Spleen (tissue), 11 donors: ENCODE data around the gene SLC13A5. TPM values are rescaled to one million over a fixed set of nuclear protein-coding genes. Genes with fewer than 3 reads are reported as not detected.

Source experiments
- DNase-seq: peaks from one replicate; pipeline ENCODE4 v3.0.0-alpha.2; 2020
- H3K27ac ChIP-seq, 8 donors: fragments of 200-600 bp; sonication (generic) in 7 of 8; 1 replicate in 4 of 8; 2 replicates in 4 of 8; pipeline versions ENCODE4 v1.5.0 to v1.8.0; 2016 to 2021; ENCODE audit warnings: inconsistent platforms in 4 of 8, mild to moderate bottlenecking in 4 of 8, moderate library complexity in 1 of 8
- H3K27me3 ChIP-seq, 7 donors: fragments of 200-600 bp; sonication (generic) in 6 of 7; replicated peaks in 1 of 7; 1 replicate in 4 of 7; 2 replicates in 3 of 7; pipeline versions ENCODE4 v1.5.0 to v1.8.0; 2016 to 2021; ENCODE audit warnings: inconsistent platforms in 3 of 7, mild to moderate bottlenecking in 1 of 7
- H3K36me3 ChIP-seq, 6 donors: fragments of 200-600 bp; sonication (generic) in 5 of 6; 1 replicate in 4 of 6; 2 replicates in 2 of 6; pipeline versions ENCODE4 v1.5.0 to v1.8.0; 2016 to 2021; ENCODE audit warnings: inconsistent platforms in 2 of 6
- H3K4me1 ChIP-seq, 6 donors: fragments of 200-600 bp; sonication (generic) in 5 of 6; 1 replicate in 3 of 6; 2 replicates in 3 of 6; pipeline versions ENCODE4 v1.5.0 to v1.8.0; 2016 to 2021; ENCODE audit warnings: inconsistent platforms in 3 of 6
- H3K4me3 ChIP-seq, 8 donors: fragments of 200-600 bp; sonication (generic) in 7 of 8; 1 replicate in 4 of 8; 2 replicates in 4 of 8; pipeline versions ENCODE4 v1.5.0 to v1.8.0; 2016 to 2021; ENCODE audit warnings: inconsistent platforms in 4 of 8, mild to moderate bottlenecking in 4 of 8, moderate library complexity in 2 of 8
- H3K9me3 ChIP-seq, 8 donors: fragments of 200-600 bp; sonication (generic) in 7 of 8; 1 replicate in 4 of 8; 2 replicates in 4 of 8; pipeline versions ENCODE4 v1.5.0 to v1.8.0; 2016 to 2021; ENCODE audit warnings: inconsistent platforms in 4 of 8
- POLR2A ChIP-seq, 3 donors: fragments of 450-650 bp; IDR thresholded peaks; one replicate each; pipeline ENCODE4 v1.5.1; 2017; ENCODE audit warnings: antibody characterized with exemption in 3 of 3, mild to moderate bottlenecking in 1 of 3
- POLR2AphosphoS5 ChIP-seq, 3 donors: sonication (generic); formaldehyde crosslinking; IDR thresholded peaks; one replicate each; pipeline ENCODE4 v1.5.1; 2017; ENCODE audit warnings: antibody characterized with exemption in 3 of 3
- WGBS, 5 donors: extraction: QIAGEN DNeasy Blood & Tissue Kit in 3 of 5; methylation state at CpG; one replicate each; pipeline versions ENCODE4 v1.1.5 to v1.1.7; 2013 to 2018; 5-methylcytosine and 5-hydroxymethylcytosine counted together
- intact Hi-C: fragments of 100-400 bp; cut with DNase I; formaldehyde crosslinking; loops from one replicate; pipeline ENCODE4 v1.15.0; 2023; ENCODE audit warnings: low total_unique reads
- polyA plus RNA-seq, 3 donors: library from polyadenylated mRNA; stranded (reverse); fragments of 200-250 nt; gene quantifications; one replicate each; pipeline ENCODE4 v1.2.1, GENCODE V29; 2013
- total RNA-seq, 7 donors: library from RNA; depleted of rRNA in 3 of 7; stranded (reverse); fragments of >200 nt in 3 of 7; fragmentation: NEBNext Ultra II Directional in 4 of 7; extraction: Animal tissue kit (Norgen Biotek cat#: 25700) in 4 of 7; gene quantifications; one replicate each; pipeline versions ENCODE4 v1.1.0 to v1.2.1, GENCODE V29; 2016 to 2021
- TF ChIP-seq, protein P1 (sequence below), 11 experiments: fragments of 200-600 bp in 7 of 11; fragments of 450-650 bp in 4 of 11; sonication (generic) in 4 of 11; IDR thresholded peaks in 8 of 11; conservative IDR thresholded peaks in 3 of 11; 1 replicate in 7 of 11; 2 replicates in 4 of 11; pipeline versions ENCODE4 v1.4.0 to v1.8.0; 2016 to 2021; ENCODE audit warnings: antibody characterized with exemption in 11 of 11, inconsistent platforms in 4 of 11, mild to moderate bottlenecking in 1 of 11
- donor health status: healthy with polysubstance abuse.
- donor health status: DM: no; HTN: no; CAD: no; lungs with moderate emphysema.
- donor health status: DM: no; HTN: no; CAD: no.
- donor health status: Bipolar disorder and iron deficiency.
- donor health status: healthy.
- donor health status: DM: no; HTN: no; CAD: no.
- donor health status: DM: yes; HTN: yes; CAD: no.

SLC13A5 gene
- total and polyA plus RNA-seq, 10 donors = 1.0 to 18.4 (median 5.4) TPM

DNA sequence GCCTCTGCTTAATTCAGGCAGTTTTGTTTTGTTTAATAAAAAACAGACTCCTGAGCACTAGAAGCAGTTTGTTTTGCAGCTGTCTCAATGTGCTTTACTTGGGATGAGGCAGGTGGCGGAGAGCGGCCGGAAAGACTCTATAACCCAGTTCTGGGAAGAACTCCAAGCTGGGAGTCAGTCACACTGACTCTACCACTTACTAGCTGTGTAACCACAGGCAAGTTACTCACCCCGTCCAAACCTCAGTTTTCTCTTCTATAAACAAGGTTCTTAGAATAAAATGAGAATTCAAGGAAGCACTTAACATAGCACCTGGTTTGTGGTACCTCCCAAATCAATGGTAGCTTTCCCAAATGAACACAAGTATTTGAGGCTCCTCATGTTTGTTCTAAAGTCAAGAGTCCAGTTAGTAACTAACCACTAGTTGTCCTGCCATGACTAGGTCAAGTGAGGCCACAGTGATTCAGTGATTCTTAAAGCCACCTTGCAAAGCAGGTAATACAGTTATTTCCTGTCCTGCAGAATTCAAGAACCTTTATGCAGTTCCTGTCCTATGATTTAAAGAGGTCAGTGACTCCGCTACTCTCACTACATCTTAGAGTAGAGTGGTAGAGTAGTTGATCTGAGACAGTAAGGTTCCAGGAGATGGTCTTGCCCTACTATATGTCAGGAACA lies 69.6 kb downstream of the SLC13A5 start:
- TF ChIP-seq POLR2AphosphoS5 (IDR thresholded peaks at IDR 0.05) (no peak), POLR2A (IDR thresholded peaks at IDR 0.05) (no peak)
- TF ChIP-seq, protein P1, sequence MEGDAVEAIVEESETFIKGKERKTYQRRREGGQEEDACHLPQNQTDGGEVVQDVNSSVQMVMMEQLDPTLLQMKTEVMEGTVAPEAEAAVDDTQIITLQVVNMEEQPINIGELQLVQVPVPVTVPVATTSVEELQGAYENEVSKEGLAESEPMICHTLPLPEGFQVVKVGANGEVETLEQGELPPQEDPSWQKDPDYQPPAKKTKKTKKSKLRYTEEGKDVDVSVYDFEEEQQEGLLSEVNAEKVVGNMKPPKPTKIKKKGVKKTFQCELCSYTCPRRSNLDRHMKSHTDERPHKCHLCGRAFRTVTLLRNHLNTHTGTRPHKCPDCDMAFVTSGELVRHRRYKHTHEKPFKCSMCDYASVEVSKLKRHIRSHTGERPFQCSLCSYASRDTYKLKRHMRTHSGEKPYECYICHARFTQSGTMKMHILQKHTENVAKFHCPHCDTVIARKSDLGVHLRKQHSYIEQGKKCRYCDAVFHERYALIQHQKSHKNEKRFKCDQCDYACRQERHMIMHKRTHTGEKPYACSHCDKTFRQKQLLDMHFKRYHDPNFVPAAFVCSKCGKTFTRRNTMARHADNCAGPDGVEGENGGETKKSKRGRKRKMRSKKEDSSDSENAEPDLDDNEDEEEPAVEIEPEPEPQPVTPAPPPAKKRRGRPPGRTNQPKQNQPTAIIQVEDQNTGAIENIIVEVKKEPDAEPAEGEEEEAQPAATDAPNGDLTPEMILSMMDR (IDR thresholded peaks at IDR 0.05 in 8 of 11, conservative IDR thresholded peaks at IDR 0.05 in 3 of 11) = no peak
- no peak overlapping the region for H3K27ac ChIP-seq
- no peak overlapping the region for H3K4me3 ChIP-seq
- H3K4me1 ChIP-seq = peaks cover 22 to 88% (median 51%) of the 10 kb centered on the region in 6 donors
- H3K9me3 ChIP-seq = no peaks in the 10 kb centered on the region
- no peaks in the 10 kb centered on the region for H3K27me3 ChIP-seq
- intact Hi-C loops = no loop called here
- peaks cover 0 to 66% (median 34%) of the 10 kb centered on the region in 6 donors for H3K36me3 ChIP-seq
- no peak for DNase-seq
- 75 to 92% (median 81%) methylated on average over 5 of the region's 5 CpGs for WGBS, 5 donors

DNA sequence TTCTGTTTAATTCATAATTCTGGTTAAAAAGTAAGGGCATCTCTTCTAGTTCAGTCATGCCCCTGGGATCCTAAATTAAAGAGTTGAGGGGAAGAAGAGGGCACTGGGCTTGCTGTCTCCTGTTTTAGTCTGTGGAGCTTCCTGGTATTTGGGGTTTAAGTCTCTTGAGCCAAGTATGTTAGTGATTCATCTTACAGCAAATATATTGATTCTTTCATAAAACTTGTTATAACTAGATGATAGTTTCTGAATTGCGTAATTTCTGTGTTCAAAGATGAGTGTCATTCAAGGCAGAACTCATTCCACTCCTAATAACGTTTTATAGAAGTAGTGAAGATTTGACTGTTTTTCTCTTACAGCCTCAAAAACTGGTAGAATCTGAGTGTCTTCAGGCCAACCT lies 70.6 kb downstream of the SLC13A5 start:
- Histone ChIP-seq H3K27ac (peak overlapping the region in 2 of 8 donors; percentile 12 to 93), H3K27me3 (no peaks in the 10 kb centered on the region), H3K4me1 (peaks cover 24 to 88% (median 47%) of the 10 kb centered on the region in 6 donors), H3K9me3 (no peaks in the 10 kb centered on the region), H3K4me3 (peak overlapping the region in 3 of 8 donors; percentile 86 to 94 (median 89)), H3K36me3 (peaks cover 0 to 56% (median 30%) of the 10 kb centered on the region in 6 donors)
- intact Hi-C loops = no loop called here
- no peak for DNase-seq
- 41 to 63% (median 56%) methylated on average over 2 of the region's 2 CpGs for WGBS, 5 donors
- TF ChIP-seq, protein P1 (IDR thresholded peaks at IDR 0.05 in 8 of 11, conservative IDR thresholded peaks at IDR 0.05 in 3 of 11) = no peak
- TF ChIP-seq POLR2AphosphoS5 (IDR thresholded peaks at IDR 0.05) = no peak
- TF ChIP-seq POLR2A (IDR thresholded peaks at IDR 0.05) = no peak

DNA sequence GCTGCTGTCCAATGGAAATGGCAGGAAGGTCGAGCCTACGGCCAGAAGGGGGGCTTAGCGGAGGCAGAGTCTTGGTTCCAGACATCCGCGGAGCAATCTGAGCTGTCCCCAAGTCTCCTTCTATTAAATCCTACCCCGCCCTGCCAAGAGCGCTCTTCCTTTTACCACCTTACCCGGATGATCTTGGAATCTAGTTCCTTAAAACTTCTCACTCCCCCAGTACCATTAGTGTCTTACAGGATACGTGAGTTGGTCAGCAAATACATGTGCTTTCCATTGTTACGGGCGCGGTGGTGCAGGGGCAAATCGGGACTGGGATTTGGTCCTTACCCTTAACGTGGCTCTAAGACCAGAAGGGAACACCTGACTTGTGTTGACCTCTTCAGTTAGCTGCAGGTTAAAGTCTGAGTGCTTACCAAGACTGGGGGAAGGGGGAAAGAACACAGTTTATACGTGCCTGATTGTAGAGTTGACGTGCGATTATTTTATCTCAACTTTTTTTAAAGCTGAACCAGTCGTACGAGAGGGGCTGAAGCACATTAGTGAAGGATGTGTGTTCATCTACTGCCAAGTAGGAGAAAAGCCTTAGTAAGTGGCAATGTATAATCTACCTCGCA lies 71.8 kb downstream of the SLC13A5 start:
- no peak for DNase-seq
- Histone ChIP-seq H3K4me1 (peaks cover 24 to 85% (median 43%) of the 10 kb centered on the region in 6 donors), H3K9me3 (no peaks in the 10 kb centered on the region), H3K27ac (peak overlapping the region; percentile 78 to 93 (median 91)), H3K4me3 (peak overlapping the region; percentile 82 to 97 (median 92)), H3K27me3 (no peaks in the 10 kb centered on the region), H3K36me3 (peaks cover 0 to 44% (median 27%) of the 10 kb centered on the region in 6 donors)
- no peak for TF ChIP-seq POLR2A (IDR thresholded peaks at IDR 0.05)
- intact Hi-C loops = no loop called here
- 5 to 8% (median 7%) methylated on average over 20 of the region's 20 CpGs for WGBS, 5 donors

DNA sequence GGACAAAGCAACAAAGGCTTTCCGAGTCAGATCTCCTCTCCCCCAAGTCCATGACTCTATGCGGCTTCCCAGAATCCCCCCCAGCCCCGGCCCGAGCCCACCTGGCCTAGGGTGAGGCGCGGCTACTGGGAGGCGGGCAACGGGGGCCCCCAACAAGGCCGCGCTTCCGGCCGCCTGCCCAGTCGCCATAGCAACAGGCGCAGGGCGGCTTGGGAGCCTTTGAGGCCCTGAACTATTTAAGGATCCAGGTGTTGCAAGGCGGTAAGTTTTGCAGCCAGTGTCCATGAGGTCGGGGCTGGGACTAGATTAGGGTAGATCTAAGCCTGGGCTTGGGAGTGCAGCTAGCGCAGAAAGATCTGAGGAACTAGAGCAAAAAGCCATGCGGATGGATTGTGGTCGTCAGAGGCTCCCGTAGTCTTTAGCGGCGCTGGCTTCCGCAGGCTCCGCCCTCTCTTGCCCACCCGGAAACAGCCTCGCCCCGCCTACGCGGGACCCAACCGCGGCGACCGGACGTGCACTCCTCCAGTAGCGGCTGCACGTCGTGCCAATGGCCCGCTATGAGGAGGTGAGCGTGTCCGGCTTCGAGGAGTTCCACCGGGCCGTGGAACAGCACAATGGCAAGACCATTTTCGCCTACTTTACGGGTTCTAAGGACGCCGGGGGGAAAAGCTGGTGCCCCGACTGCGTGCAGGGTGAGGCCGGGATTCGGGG lies 72.5 kb downstream of the SLC13A5 start, which contains the start of the genes KIAA0753 and TXNDC17:
Gene KIAA0753 (minus strand): TSS at position 176 of the 711 bp plus-strand sequence. CDS start 5,608 bp downstream, outside the sequence.
Gene TXNDC17 (plus strand): TSS at position 525 of the 711 bp plus-strand sequence. CDS start 23 bp downstream, at position 548.
- peaks cover 0 to 37% (median 24%) of the 10 kb centered on the region in 6 donors for H3K36me3 ChIP-seq
- H3K4me3 ChIP-seq = peak within 1 kb of the TSS; percentile 82 to 97 (median 92)
- H3K4me1 ChIP-seq = peaks cover 24 to 79% (median 43%) of the 10 kb centered on the region in 6 donors
- H3K27me3 ChIP-seq = no peaks in the 10 kb centered on the region
- WGBS, 5 donors = 0% methylated on average over 12 to 52 of the region's 52 CpGs
- H3K9me3 ChIP-seq = no peaks in the 10 kb centered on the region
- peak within 1 kb of the TSS; percentile 78 to 93 (median 91) for H3K27ac ChIP-seq
- peak; percentile 99 for DNase-seq
- intact Hi-C loops = no loop called here
- TF ChIP-seq POLR2A (IDR thresholded peaks at IDR 0.05) (peak; percentile 70 to 94 (median 82)), POLR2AphosphoS5 (IDR thresholded peaks at IDR 0.05) (peak; percentile 99 to 100 (median 100))
- TF ChIP-seq, protein P1 (IDR thresholded peaks at IDR 0.05 in 8 of 11, conservative IDR thresholded peaks at IDR 0.05 in 3 of 11) = peak in 1 of 11 experiments; percentile 16
